Cardiac ventricle fibroblast (primary cell): Measurements from ENCODE around the gene CLEC4M. TPM values are rescaled to one million over a fixed set of nuclear protein-coding genes. Genes with fewer than 3 reads are reported as not detected.

Experiments used
- total RNA-seq: library from RNA; depleted of rRNA; stranded (reverse); fragments of >200 nt; gene quantifications from 2 replicates; pipeline ENCODE4 v1.2.3, GENCODE V29; 2015

CLEC4M gene, protein sequence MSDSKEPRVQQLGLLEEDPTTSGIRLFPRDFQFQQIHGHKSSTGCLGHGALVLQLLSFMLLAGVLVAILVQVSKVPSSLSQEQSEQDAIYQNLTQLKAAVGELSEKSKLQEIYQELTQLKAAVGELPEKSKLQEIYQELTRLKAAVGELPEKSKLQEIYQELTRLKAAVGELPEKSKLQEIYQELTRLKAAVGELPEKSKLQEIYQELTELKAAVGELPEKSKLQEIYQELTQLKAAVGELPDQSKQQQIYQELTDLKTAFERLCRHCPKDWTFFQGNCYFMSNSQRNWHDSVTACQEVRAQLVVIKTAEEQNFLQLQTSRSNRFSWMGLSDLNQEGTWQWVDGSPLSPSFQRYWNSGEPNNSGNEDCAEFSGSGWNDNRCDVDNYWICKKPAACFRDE
- not detected in 2 replicates for total RNA-seq

GRCh38 chr19:7762719-7763293 is at the start of gene CLEC4M:
CLEC4M (plus strand) TSS chr19:7763243; CDS start chr19:7763267, 24 bp downstream.

DNA sequence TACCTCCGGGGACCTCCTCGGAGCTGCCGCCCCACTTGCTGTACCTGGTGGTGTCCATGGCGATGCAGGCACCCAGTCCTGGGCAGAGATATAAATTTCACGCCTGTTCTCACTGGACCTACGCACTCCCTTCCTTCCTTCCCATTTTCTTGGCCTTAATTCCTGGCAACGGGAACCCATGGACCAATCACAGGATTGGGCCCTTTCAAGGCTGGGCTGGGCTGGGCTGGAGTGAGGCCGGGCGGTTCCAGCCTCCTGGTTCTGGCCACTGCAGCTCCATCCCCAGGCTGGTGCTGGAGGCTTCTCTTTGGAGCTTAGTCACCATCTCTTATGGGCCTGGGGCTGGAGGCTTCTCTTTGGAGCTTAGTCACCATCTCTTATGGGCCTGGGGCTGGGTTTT is 31.0 kb upstream of the CLEC4M start, which contains the start of gene CLEC4G:
TSS of gene CLEC4G (minus strand) at position 66 of the 400 bp plus-strand sequence. CDS start at position 58, 8 bp downstream.

DNA sequence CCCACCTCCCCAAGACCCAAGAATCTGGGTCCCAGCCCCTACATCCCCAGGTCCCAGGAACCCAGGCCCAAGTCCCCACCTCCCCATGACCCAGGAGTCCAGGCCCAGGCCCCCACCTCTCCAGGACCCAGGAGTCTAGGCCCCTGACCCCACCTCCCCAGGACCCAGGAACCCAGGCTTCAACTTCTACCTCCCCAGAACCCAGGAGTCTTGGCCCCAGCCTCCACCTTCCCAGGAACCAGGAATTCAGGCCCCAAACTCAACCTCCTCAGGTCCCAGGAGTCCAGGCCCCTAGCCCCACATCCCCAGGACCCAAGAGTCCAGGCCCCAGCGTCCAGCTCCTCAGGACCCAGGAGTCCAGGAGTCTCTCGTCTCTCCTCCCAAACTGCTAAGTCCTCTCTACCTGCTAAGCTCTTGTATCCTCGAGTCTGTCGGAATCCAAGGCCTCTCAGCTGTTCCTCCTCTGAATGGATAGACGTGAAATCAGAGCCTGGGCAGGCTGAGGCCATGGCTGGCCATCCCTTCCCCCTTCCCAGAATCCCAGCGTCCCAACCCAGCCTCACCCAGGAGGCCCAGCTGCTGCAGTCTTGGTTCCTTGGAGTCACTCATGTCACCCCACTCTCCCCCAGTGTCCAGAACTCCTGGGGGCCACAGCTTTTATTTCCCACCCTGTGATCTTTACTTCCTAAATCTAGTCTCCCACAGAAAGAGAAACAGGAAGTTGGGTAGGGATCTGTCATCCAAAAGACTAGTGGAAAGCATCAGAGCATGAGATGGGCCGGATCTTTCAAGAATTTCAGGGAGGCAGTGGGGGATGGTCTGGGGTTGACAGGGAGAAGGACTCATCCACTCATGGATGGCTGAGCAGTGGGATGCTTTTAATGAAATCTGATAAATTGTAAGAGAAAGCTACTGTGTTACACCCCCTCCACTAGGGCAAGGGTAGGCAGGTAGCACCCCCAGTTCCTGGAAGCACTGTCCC is 15.8 kb upstream of the CLEC4M start, which contains the start of gene CD209:
TSS of gene CD209 (minus strand) at position 632 of the 982 bp plus-strand sequence. CDS start at position 609, 23 bp downstream.

Other genes starting within 250 kb of the CLEC4M start
- 76.1 and 90.6 TPM in 2 replicates for gene ZNF358, start 247.1 kb upstream of the CLEC4M start, total RNA-seq
- gene MCOLN1, start 240.6 kb upstream of the CLEC4M start, total RNA-seq = 7.2 and 11.0 TPM in 2 replicates
- gene PNPLA6, start 227.5 kb upstream of the CLEC4M start, total RNA-seq = 55.9 and 59.7 TPM in 2 replicates
- gene CAMSAP3, start 167.4 kb upstream of the CLEC4M start, total RNA-seq = not detected in 2 replicates
- 37.0 and 42.1 TPM in 2 replicates for gene XAB2, start 133.7 kb upstream of the CLEC4M start, total RNA-seq
- 10.3 and 11.2 TPM in 2 replicates for gene PET100, start 133.4 kb upstream of the CLEC4M start, total RNA-seq
- not detected in 2 replicates for gene PCP2, start 129.5 kb upstream of the CLEC4M start, total RNA-seq
- gene STXBP2, start 126.1 kb upstream of the CLEC4M start, total RNA-seq = 19.1 and 20.1 TPM in 2 replicates
- not detected in 2 replicates for gene RETN, start 94.2 kb upstream of the CLEC4M start, total RNA-seq
- not detected in 2 replicates for gene MCEMP1, start 86.2 kb upstream of the CLEC4M start, total RNA-seq
- gene TRAPPC5, start 82.4 kb upstream of the CLEC4M start, total RNA-seq = 83.4 and 88.0 TPM in 2 replicates
- gene FCER2, start 61.1 kb upstream of the CLEC4M start, total RNA-seq = not detected in 2 replicates
- not detected in 2 replicates for gene CLEC4G, start 31.1 kb upstream of the CLEC4M start, total RNA-seq
- not detected in 2 replicates for gene CD209, start 15.7 kb upstream of the CLEC4M start, total RNA-seq
- gene EVI5L, start 67.0 kb downstream of the CLEC4M start, total RNA-seq = 16.8 and 21.4 TPM in 2 replicates
- 0.44 TPM in 1 of 2 replicates, not detected in the other for gene PRR36, start 111.1 kb downstream of the CLEC4M start, total RNA-seq
- gene LRRC8E, start 125.3 kb downstream of the CLEC4M start, total RNA-seq = 4.1 and 4.6 TPM in 2 replicates
- 6.8 and 8.5 TPM in 2 replicates for gene MAP2K7, start 140.6 kb downstream of the CLEC4M start, total RNA-seq
- gene TGFBR3L, start 151.6 kb downstream of the CLEC4M start, total RNA-seq = 0.15 TPM in 1 of 2 replicates, not detected in the other
- 30.2 and 31.1 TPM in 2 replicates for gene SNAPC2, start 157.1 kb downstream of the CLEC4M start, total RNA-seq
- 0.59 and 2.4 TPM in 2 replicates for gene CTXN1, start 162.9 kb downstream of the CLEC4M start, total RNA-seq
- 38.7 and 41.6 TPM in 2 replicates for gene TIMM44, start 180.4 kb downstream of the CLEC4M start, total RNA-seq
- 36.1 and 38.2 TPM in 2 replicates for gene ELAVL1, start 242.4 kb downstream of the CLEC4M start, total RNA-seq